Activated T-helper 17 cell treated with anti-CD3 and anti-CD28 coated beads, Interleukin-2, amount 50 U/mL, for 72 hours (primary cell): Measurements from ENCODE around the gene ICAM1. TPM values are rescaled to one million over a fixed set of nuclear protein-coding genes. Genes with fewer than 3 reads are reported as not detected.

ENCODE experiments used
- ATAC-seq: fragments of 150-1000 bp; cut with Tn5 transposase; replicated peaks from 2 replicates; pipeline ENCODE4 v1.10.0; 2021; ENCODE audit warnings: mild to moderate bottlenecking, moderate library complexity
- H3K27ac Mint-ChIP-seq: one replicate; pipeline ENCODE4 v1.8.0; 2022; ENCODE audit warnings: mixed read lengths
- H3K27me3 Mint-ChIP-seq: one replicate; pipeline ENCODE4 v1.8.0; 2022; ENCODE audit warnings: mixed read lengths
- H3K36me3 Mint-ChIP-seq: one replicate; pipeline ENCODE4 v1.8.0; 2022; ENCODE audit warnings: low read depth, mild to moderate bottlenecking, mixed read lengths
- H3K4me1 Mint-ChIP-seq: one replicate; pipeline ENCODE4 v1.8.0; 2022; ENCODE audit warnings: mixed read lengths
- H3K4me3 Mint-ChIP-seq: one replicate; pipeline ENCODE4 v1.8.0; 2022; ENCODE audit warnings: mild to moderate bottlenecking, mixed read lengths
- H3K9me3 Mint-ChIP-seq: one replicate; pipeline ENCODE4 v1.8.0; 2022; ENCODE audit warnings: mixed read lengths
- total RNA-seq, 2 donors: library from RNA; stranded (reverse); gene quantifications; one replicate each; pipeline ENCODE4 v1.2.3, GENCODE V29; 2022

ICAM1 gene
- total RNA-seq, 2 donors from 2014 or later, result 47.8 to 88.5 TPM

- Mint-ChIP-seq H3K27me3 (peaks cover 38% of the 10 kb centered on the region), H3K36me3 (peaks cover 28% of the 10 kb centered on the region)
Measured at GRCh38 chr19:10290876-10291553, 20.1 kb downstream of the ICAM1 start.

GRCh38 chr19:10291554-10292205 is 20.8 kb downstream of the ICAM1 start:
- no peak for ATAC-seq
- peaks cover 32% of the 10 kb centered on the region for H3K4me1 Mint-ChIP-seq
- peak overlapping the region; percentile 33 for H3K27ac Mint-ChIP-seq

More at GRCh38 chr19:10290876-10291553, 20.1 kb downstream of the ICAM1 start:
- Mint-ChIP-seq H3K27ac (peak overlapping the region; percentile 10), H3K4me3 (peak overlapping the region; percentile 74), H3K4me1 (peaks cover 37% of the 10 kb centered on the region), H3K9me3 (no peaks in the 10 kb centered on the region)
- ATAC-seq, result peak; percentile 14

GRCh38 chr19:10292206-10292788 is 21.4 kb downstream of the ICAM1 start:
- H3K27me3 Mint-ChIP-seq, result peaks cover 38% of the 10 kb centered on the region
- peak; percentile 61 for ATAC-seq
- peak overlapping the region; percentile 33 for H3K27ac Mint-ChIP-seq
- H3K9me3 Mint-ChIP-seq, result no peaks in the 10 kb centered on the region
- H3K4me1 Mint-ChIP-seq, result peaks cover 32% of the 10 kb centered on the region
- peaks cover 17% of the 10 kb centered on the region for H3K36me3 Mint-ChIP-seq
- peak overlapping the region; percentile 74 for H3K4me3 Mint-ChIP-seq

More at GRCh38 chr19:10291554-10292205, 20.8 kb downstream of the ICAM1 start:
- Mint-ChIP-seq H3K27me3 (peaks cover 38% of the 10 kb centered on the region), H3K36me3 (peaks cover 22% of the 10 kb centered on the region), H3K9me3 (no peaks in the 10 kb centered on the region), H3K4me3 (peak overlapping the region; percentile 74)

- H3K27ac Mint-ChIP-seq, result peak overlapping the region; percentile 61
- H3K9me3 Mint-ChIP-seq, result no peaks in the 10 kb centered on the region
- peaks cover 32% of the 10 kb centered on the region for H3K4me1 Mint-ChIP-seq
- H3K36me3 Mint-ChIP-seq, result peaks cover 17% of the 10 kb centered on the region
- peaks cover 35% of the 10 kb centered on the region for H3K27me3 Mint-ChIP-seq
- no peak for ATAC-seq
- H3K4me3 Mint-ChIP-seq, result peak overlapping the region; percentile 74
Measured at GRCh38 chr19:10292789-10293636, 22.1 kb downstream of the ICAM1 start.

- H3K4me3 Mint-ChIP-seq, result peak overlapping the region; percentile 74
- ATAC-seq, result no peak
- peaks cover 30% of the 10 kb centered on the region for H3K27me3 Mint-ChIP-seq
- peaks cover 17% of the 10 kb centered on the region for H3K36me3 Mint-ChIP-seq
- no peaks in the 10 kb centered on the region for H3K9me3 Mint-ChIP-seq
- H3K27ac Mint-ChIP-seq, result peak overlapping the region; percentile 61
- H3K4me1 Mint-ChIP-seq, result peaks cover 28% of the 10 kb centered on the region
Measured at GRCh38 chr19:10293637-10294367, 22.9 kb downstream of the ICAM1 start.

- peaks cover 27% of the 10 kb centered on the region for H3K4me1 Mint-ChIP-seq
- H3K27me3 Mint-ChIP-seq, result peaks cover 29% of the 10 kb centered on the region
- no peak for ATAC-seq
- H3K27ac Mint-ChIP-seq, result no peak overlapping the region
- H3K9me3 Mint-ChIP-seq, result no peaks in the 10 kb centered on the region
- H3K4me3 Mint-ChIP-seq, result peak overlapping the region; percentile 74
- H3K36me3 Mint-ChIP-seq, result peaks cover 17% of the 10 kb centered on the region
Measured at GRCh38 chr19:10294368-10294697, 23.4 kb downstream of the ICAM1 start.

GRCh38 chr19:10295305-10295846 is 24.5 kb downstream of the ICAM1 start:
- peak overlapping the region; percentile 78 for H3K27ac Mint-ChIP-seq

GRCh38 chr19:10295847-10296591 is 25.1 kb downstream of the ICAM1 start:
- Mint-ChIP-seq H3K27ac (peak overlapping the region; percentile 78), H3K36me3 (peaks cover 7% of the 10 kb centered on the region), H3K27me3 (peaks cover 20% of the 10 kb centered on the region), H3K9me3 (no peaks in the 10 kb centered on the region), H3K4me1 (peaks cover 18% of the 10 kb centered on the region), H3K4me3 (peak overlapping the region; percentile 74)
- no peak for ATAC-seq

More at GRCh38 chr19:10295305-10295846, 24.5 kb downstream of the ICAM1 start:
- ATAC-seq, result peak; percentile 77
- peaks cover 12% of the 10 kb centered on the region for H3K36me3 Mint-ChIP-seq
- H3K9me3 Mint-ChIP-seq, result no peaks in the 10 kb centered on the region
- peak overlapping the region; percentile 74 for H3K4me3 Mint-ChIP-seq
- H3K4me1 Mint-ChIP-seq, result peaks cover 22% of the 10 kb centered on the region
- H3K27me3 Mint-ChIP-seq, result peaks cover 25% of the 10 kb centered on the region

GRCh38 chr19:10299545-10300458 is 28.9 kb downstream of the ICAM1 start:
- H3K4me1 Mint-ChIP-seq, result peaks cover 13% of the 10 kb centered on the region
- no peaks in the 10 kb centered on the region for H3K9me3 Mint-ChIP-seq
- H3K27me3 Mint-ChIP-seq, result peaks cover 4% of the 10 kb centered on the region
- H3K36me3 Mint-ChIP-seq, result peaks cover 10% of the 10 kb centered on the region
- ATAC-seq, result no peak
- H3K4me3 Mint-ChIP-seq, result no peak overlapping the region
- H3K27ac Mint-ChIP-seq, result no peak overlapping the region

GRCh38 chr19:10305139-10305806 is 34.4 kb downstream of the ICAM1 start:
- Mint-ChIP-seq H3K4me3 (peak overlapping the region; percentile 74), H3K27ac (peak overlapping the region; percentile 59), H3K9me3 (no peaks in the 10 kb centered on the region), H3K36me3 (peaks cover 10% of the 10 kb centered on the region), H3K4me1 (peaks cover 7% of the 10 kb centered on the region), H3K27me3 (no peaks in the 10 kb centered on the region)
- no peak for ATAC-seq

- Mint-ChIP-seq H3K36me3 (peaks cover 10% of the 10 kb centered on the region), H3K9me3 (no peaks in the 10 kb centered on the region), H3K4me1 (peaks cover 7% of the 10 kb centered on the region)
Measured at GRCh38 chr19:10306327-10306726, 35.4 kb downstream of the ICAM1 start.

GRCh38 chr19:10309423-10309822 is 38.5 kb downstream of the ICAM1 start, which contains the start of gene ZGLP1:
Gene ZGLP1 (minus strand): TSS chr19:10309815.
- H3K27ac Mint-ChIP-seq, result no peak within 1 kb of the TSS
- H3K4me1 Mint-ChIP-seq, result no peaks in the 10 kb centered on the region
- H3K4me3 Mint-ChIP-seq, result no peak within 1 kb of the TSS
- peaks cover 10% of the 10 kb centered on the region for H3K36me3 Mint-ChIP-seq
- no peaks in the 10 kb centered on the region for H3K27me3 Mint-ChIP-seq
- no peaks in the 10 kb centered on the region for H3K9me3 Mint-ChIP-seq
- ATAC-seq, result no peak

More at GRCh38 chr19:10306327-10306726, 35.4 kb downstream of the ICAM1 start:
- no peak overlapping the region for H3K27ac Mint-ChIP-seq
- no peaks in the 10 kb centered on the region for H3K27me3 Mint-ChIP-seq
- H3K4me3 Mint-ChIP-seq, result no peak overlapping the region
- ATAC-seq, result no peak
